Ishikawa (cell line): ENCODE data around the gene YY1AP1.

Experiments
- CEBPB ChIP-seq: IDR thresholded peaks from 2 replicates; pipeline ENCODE4 v1.6.1; 2012
- CREB1 ChIP-seq: IDR thresholded peaks from 2 replicates; pipeline ENCODE4 v1.6.1; 2012; ENCODE audit warnings: low read depth
- EGR1 ChIP-seq: IDR thresholded peaks from 2 replicates; pipeline ENCODE4 v1.6.1; 2012
- EP300 ChIP-seq: IDR thresholded peaks from 2 replicates; pipeline ENCODE4 v1.6.1; 2012; ENCODE audit warnings: borderline replicate concordance
- FOXM1 ChIP-seq: IDR thresholded peaks from 2 replicates; pipeline ENCODE4 v1.6.1; 2012; ENCODE audit warnings: low read depth, borderline replicate concordance
- MAX ChIP-seq: IDR thresholded peaks from 2 replicates; pipeline ENCODE4 v1.6.1; 2012
- NFIC ChIP-seq: IDR thresholded peaks from 2 replicates; pipeline ENCODE4 v1.6.1; 2012
- RAD21 ChIP-seq: IDR thresholded peaks from 2 replicates; pipeline ENCODE4 v1.6.1; 2012; ENCODE audit warnings: low read depth
- REST ChIP-seq: IDR thresholded peaks from 2 replicates; pipeline ENCODE4 v1.6.1; 2012; ENCODE audit warnings: low read depth, mild to moderate bottlenecking
- TAF1 ChIP-seq: IDR thresholded peaks from 2 replicates; pipeline ENCODE4 v1.6.1; 2012; ENCODE audit warnings: low read depth, mild to moderate bottlenecking
- TCF12 ChIP-seq: IDR thresholded peaks from 2 replicates; pipeline ENCODE4 v1.6.1; 2012; ENCODE audit warnings: low read depth
- TEAD4 ChIP-seq: IDR thresholded peaks from 2 replicates; pipeline ENCODE4 v1.6.1; 2012
- USF1 ChIP-seq: IDR thresholded peaks from 2 replicates; pipeline ENCODE4 v1.6.1; 2012
- YY1 ChIP-seq: IDR thresholded peaks from 2 replicates; pipeline ENCODE4 v1.6.1; 2012; ENCODE audit warnings: low read depth
- ZBTB7A ChIP-seq: IDR thresholded peaks from 2 replicates; pipeline ENCODE4 v1.6.1; 2012; ENCODE audit warnings: low read depth

The YY1AP1 gene

GRCh38 chr1:155657463-155657862 lies 31.1 kb downstream of the YY1AP1 start:
- no peak for TF ChIP-seq TAF1
- no peak for TF ChIP-seq CREB1
- TF ChIP-seq TCF12: no peak
- TF ChIP-seq EP300: no peak
- no peak for TF ChIP-seq USF1
- TF ChIP-seq RAD21: no peak
- TF ChIP-seq MAX: no peak
- no peak for TF ChIP-seq ZBTB7A

GRCh38 chr1:155652951-155653350 lies 35.6 kb downstream of the YY1AP1 start:
- TF ChIP-seq TEAD4 (no peak), YY1 (no peak)

GRCh38 chr1:155651861-155652661 lies 36.5 kb downstream of the YY1AP1 start:
- TF ChIP-seq MAX (no peak), TAF1 (no peak), CEBPB (no peak), EP300 (no peak), ZBTB7A (no peak), FOXM1 (no peak), EGR1 (no peak), NFIC (no peak), USF1 (no peak), REST (no peak), TCF12 (no peak), CREB1 (no peak), RAD21 (no peak), TEAD4 (no peak), YY1 (no peak)

- TF ChIP-seq CEBPB (peak; percentile 39; the same call in 1 of the 2 replicates), YY1 (no peak)
Observed at GRCh38 chr1:155650231-155650757, 38.3 kb downstream of the YY1AP1 start.

- TF ChIP-seq TAF1: no peak
- TF ChIP-seq USF1: no peak
- TF ChIP-seq YY1: no peak
- no peak for TF ChIP-seq CREB1
- TF ChIP-seq RAD21: no peak
- no peak for TF ChIP-seq EGR1
- no peak for TF ChIP-seq NFIC
- no peak for TF ChIP-seq MAX
- no peak for TF ChIP-seq ZBTB7A
- no peak for TF ChIP-seq TEAD4
Observed at GRCh38 chr1:155649676-155650075, 38.9 kb downstream of the YY1AP1 start.

GRCh38 chr1:155648207-155649147 lies 40.1 kb downstream of the YY1AP1 start:
- peak; percentile 81 for TF ChIP-seq RAD21
- TF ChIP-seq CEBPB: 0 out of 2 replicates have a peak, but pooled peaks have one; percentile 16
- peak; percentile 31; the same call in 1 of the 2 replicates for TF ChIP-seq TEAD4
- no peak for TF ChIP-seq MAX

GRCh38 chr1:155646307-155646706 lies 42.3 kb downstream of the YY1AP1 start:
- TF ChIP-seq TCF12: no peak
- no peak for TF ChIP-seq FOXM1
- no peak for TF ChIP-seq YY1
- no peak for TF ChIP-seq CEBPB
- TF ChIP-seq TEAD4: no peak
- no peak for TF ChIP-seq USF1
- TF ChIP-seq NFIC: no peak
